K562 (cell line): ENCODE measurements around the gene ARFGEF2. TPM values are rescaled to one million over a fixed set of nuclear protein-coding genes. Genes with fewer than 3 reads are reported as not detected.

Source experiments
- ATAC-seq: fragments of 200-7000 bp; cut with Tn5 transposase; 3 replicates; pipeline ENCODE4 v1.9.1; 2020; ENCODE audit warnings: moderate library complexity
- BruUV-seq: library from RNA; stranded (reverse); fragments of 400-500 nt; replicated peaks from 2 replicates; lab custom pipeline; 2021; lab: Mats Ljungman, UMichigan
- CTCF ChIA-PET: fragments of 300-600 bp; formaldehyde crosslinking; extraction: SDS; loops from one replicate; lab custom pipeline; 2021; ENCODE audit warnings: low intra/inter-chr PET ratio; lab: Yijun Ruan, JAX
- POLR2A ChIA-PET: fragments of 300-600, 350-650 bp; sonication (Branson Sonifier 250); formaldehyde crosslinking; extraction: SDS; loops from one replicate; lab custom pipeline; 2021; ENCODE audit warnings: antibody characterized with exemption, inconsistent platforms; lab: Yijun Ruan, JAX
- DNase-seq, 4 experiments: peaks; one replicate each; pipeline versions ENCODE4 v3.0.0 to v3.0.0-alpha.2; 2011 to 2018; ENCODE audit warnings: low spot score in 3 of 4, mixed read lengths in 3 of 4; ENCODE audit errors: extremely low read depth in 1 of 4
- FAIRE-seq: peaks from 2 replicates; lab custom pipeline; 2011; peaks lifted over from hg19 to GRCh38; lab: Jason Lieb, UNC
- H2AFZ ChIP-seq: 2 replicates; pipeline ENCODE4 v1.6.0; 2011; ENCODE audit warnings: low read depth, low read length, control low read depth, inconsistent platforms
- H3K27ac ChIP-seq: fragments of 200-600 bp; 3 replicates; pipeline ENCODE4 v1.8.0; 2011; ENCODE audit warnings: low read depth, mild to moderate bottlenecking, control low read depth, inconsistent platforms, low read length, moderate library complexity, mixed read lengths; ENCODE audit errors: extremely low read depth
- H3K27me3 ChIP-seq, 2 experiments: fragments of 300-600 bp in 1 of 2; 2 replicates in 1 of 2; 3 replicates in 1 of 2; pipeline versions ENCODE4 v1.6.0 to v1.8.0; 2011; ENCODE audit warnings: inconsistent platforms in 2 of 2, low read length in 2 of 2, mild to moderate bottlenecking in 1 of 2, mixed read lengths in 1 of 2, moderate library complexity in 1 of 2; ENCODE audit not compliant: control insufficient read depth in 2 of 2, insufficient read depth in 2 of 2
- H3K36me3 ChIP-seq: fragments of 300-600 bp; 3 replicates; pipeline ENCODE4 v1.8.0; 2011; ENCODE audit warnings: mild to moderate bottlenecking, low read length, inconsistent platforms; ENCODE audit not compliant: control insufficient read depth, insufficient read depth
- H3K4me1 ChIP-seq, 2 experiments: fragments of 200-600 bp in 1 of 2; replicated peaks in 1 of 2; 2 replicates in 1 of 2; 3 replicates in 1 of 2; pipeline versions ENCODE4 v1.5.1 to v1.8.0; 2011; ENCODE audit warnings: inconsistent platforms in 2 of 2, low read length in 2 of 2, mild to moderate bottlenecking in 1 of 2, mixed read lengths in 1 of 2, moderate library complexity in 1 of 2; ENCODE audit not compliant: control insufficient read depth in 2 of 2, insufficient read depth in 2 of 2
- H3K4me2 ChIP-seq: 2 replicates; pipeline ENCODE4 v1.6.1; 2011; ENCODE audit warnings: low read length, control low read depth, inconsistent platforms, mixed read lengths; ENCODE audit not compliant: insufficient read depth
- H3K4me3 ChIP-seq: fragments of 200-600 bp; sonication (generic), shearing (Covaris generic); 2 replicates; pipeline ENCODE4 v1.5.1; 2016; ENCODE audit warnings: control low read depth, inconsistent platforms
- H3K79me2 ChIP-seq: fragments of 200-600 bp; 3 replicates; pipeline ENCODE4 v1.8.0; 2011; ENCODE audit warnings: low read length, inconsistent platforms; ENCODE audit not compliant: control insufficient read depth, insufficient read depth
- H3K9ac ChIP-seq, 2 experiments: 2 replicates each; pipeline versions ENCODE4 v1.6.0 to v1.6.1; 2011; ENCODE audit warnings: low read depth in 2 of 2, low read length in 2 of 2, control low read depth in 1 of 2, inconsistent platforms in 1 of 2, mild to moderate bottlenecking in 1 of 2, mixed read lengths in 1 of 2; ENCODE audit not compliant: insufficient read depth in 1 of 2
- H3K9me1 ChIP-seq: one replicate; pipeline ENCODE4 v1.6.0; 2011; ENCODE audit warnings: inconsistent platforms, mild to moderate bottlenecking, low read length, moderate library complexity; ENCODE audit not compliant: control insufficient read depth, insufficient read depth
- H3K9me3 ChIP-seq: replicated peaks from 2 replicates; pipeline ENCODE4 v1.5.1; 2011; ENCODE audit warnings: low read depth, low read length, inconsistent platforms; ENCODE audit not compliant: control insufficient read depth, insufficient read depth
- H4K20me1 ChIP-seq: replicated peaks from 2 replicates; pipeline ENCODE4 v1.6.1; 2011; ENCODE audit warnings: low read length, inconsistent platforms, mixed read lengths; ENCODE audit not compliant: control insufficient read depth, insufficient read depth
- ARNT ChIP-seq, 2 experiments: fragments of 450-650 bp; IDR thresholded peaks; 2 replicates each; pipeline ENCODE4 v1.6.1; 2016; ENCODE audit warnings: mild to moderate bottlenecking in 1 of 2
- BCL6 ChIP-seq: fragments of 250-450 bp; sonication (Bioruptor Pico); IDR thresholded peaks from 2 replicates; pipeline ENCODE4 v1.4.0; 2020
- EGR1 ChIP-seq: fragments of 450-650 bp; conservative IDR thresholded peaks from 2 replicates; pipeline ENCODE4 v1.6.1; 2017; ENCODE audit warnings: mild to moderate bottlenecking
- FIP1L1 ChIP-seq: fragments of 200-400 bp; formaldehyde crosslinking; IDR thresholded peaks from 2 replicates; pipeline ENCODE4 v1.6.1; 2018; ENCODE audit warnings: mild to moderate bottlenecking, low read depth, low read length; ENCODE audit not compliant: poor library complexity, severe bottlenecking
- FUS ChIP-seq: fragments of 200-400 bp; formaldehyde crosslinking; optimal IDR thresholded peaks from 2 replicates; pipeline ENCODE3; 2017; ENCODE audit warnings: low read depth, low read length
- KDM4B ChIP-seq, 2 experiments: fragments of 450-650 bp in 1 of 2; sonication (generic) in 1 of 2; IDR thresholded peaks; 2 replicates each; pipeline ENCODE4 v1.6.1; 2016 to 2017; ENCODE audit warnings: borderline replicate concordance in 2 of 2, antibody characterized with exemption in 1 of 2, low read depth in 1 of 2, mild to moderate bottlenecking in 1 of 2
- POLR2G ChIP-seq: fragments of 200-400 bp; formaldehyde crosslinking; IDR thresholded peaks from 2 replicates; pipeline ENCODE4 v1.6.1; 2017; ENCODE audit warnings: low read depth, mild to moderate bottlenecking, antibody characterized with exemption, low read length, moderate library complexity
- PPARD ChIP-seq: fragments of 250-450 bp; sonication (Bioruptor Pico); IDR thresholded peaks from 2 replicates; pipeline ENCODE4 v1.8.0; 2022; ENCODE audit warnings: inconsistent platforms, mild to moderate bottlenecking, moderate library complexity
- PRPF4 ChIP-seq: fragments of 200-400 bp; formaldehyde crosslinking; IDR thresholded peaks from one replicate; pipeline ENCODE4 v1.6.1; 2017; ENCODE audit warnings: low read length, low read depth, mild to moderate bottlenecking; ENCODE audit not compliant: insufficient read depth, poor library complexity, severe bottlenecking
- SFPQ ChIP-seq: fragments of 200-400 bp; formaldehyde crosslinking; IDR thresholded peaks from 2 replicates; pipeline ENCODE4 v1.6.1; 2017; ENCODE audit warnings: mild to moderate bottlenecking, low read depth, low read length, moderate library complexity
- TEAD1 ChIP-seq, 2 experiments: fragments of 450-650 bp in 1 of 2; sonication (generic) in 1 of 2; formaldehyde crosslinking; IDR thresholded peaks; 2 replicates each; pipeline versions ENCODE4 v1.4.0 to v1.8.0; 2020 to 2022; ENCODE audit warnings: mild to moderate bottlenecking in 2 of 2, missing genetic modification reagents in 1 of 2
- USF2 ChIP-seq: sonication (generic); formaldehyde crosslinking; IDR thresholded peaks from 2 replicates; pipeline ENCODE4 v1.5.0; 2020; ENCODE audit warnings: missing genetic modification reagents
- ZNF217 ChIP-seq: sonication (generic); formaldehyde crosslinking; IDR thresholded peaks from 2 replicates; pipeline ENCODE4 v1.8.0; 2022; ENCODE audit warnings: mild to moderate bottlenecking, missing genetic modification reagents
- ZNF436 ChIP-seq: fragments of 250-450, 450-650 bp; sonication (Bioruptor Pico); formaldehyde crosslinking; IDR thresholded peaks from 2 replicates; pipeline ENCODE4 v1.7.0; 2020; ENCODE audit warnings: mild to moderate bottlenecking
- ZNF551 ChIP-seq: fragments of 250-450 bp; sonication (Bioruptor Pico); IDR thresholded peaks from 2 replicates; pipeline ENCODE4 v1.5.0; 2021; ENCODE audit warnings: mild to moderate bottlenecking, moderate library complexity
- ZNF561 ChIP-seq: fragments of 450-650 bp; formaldehyde crosslinking; conservative IDR thresholded peaks from 2 replicates; pipeline ENCODE4 v1.4.0; 2020; ENCODE audit warnings: mild to moderate bottlenecking, moderate library complexity
- WGBS: fragments of 100-300 bp; shearing (Covaris generic); methylation state at CpG from one replicate; pipeline ENCODE4 v1.1.6; 2016; ENCODE audit warnings: low coverage, mixed read lengths; ENCODE audit not compliant: insufficient coverage; ENCODE audit errors: missing lambda C conversion rate; 5-methylcytosine and 5-hydroxymethylcytosine counted together
- in situ Hi-C: fragments of 300-500 bp; cut with MboI; formaldehyde crosslinking; loops from 4 replicates; pipeline ENCODE4 v1.15.0; 2018; ENCODE audit warnings: inconsistent platforms, mixed read lengths
- intact Hi-C: fragments of 100-400 bp; cut with micrococcal nuclease; formaldehyde crosslinking; loops from 2 replicates; pipeline ENCODE4 v1.14.2; 2022
- polyA plus RNA-seq, 8 experiments: library from polyadenylated mRNA; depleted of rRNA in 4 of 8; stranded (reverse) in 5 of 8; unstranded in 3 of 8; fragments of >200 nt; fragmentation: Nextera tagmentation in 2 of 8; fragmentation: Illumina TruSeq in 1 of 8; extraction: Ambion mirVana in 2 of 8; extraction: Trizol in 1 of 8; gene quantifications; 2 replicates each; pipeline versions ENCODE4 v1.2.1 to v1.2.3, GENCODE V29; 2011 to 2014; ENCODE audit warnings: inconsistent platforms in 1 of 8, missing spikeins in 1 of 8
- total RNA-seq, 7 experiments: library from RNA; depleted of rRNA in 6 of 7; stranded (reverse); fragments of >200 nt in 6 of 7; fragmentation: Illumina TruSeq in 2 of 7; extraction: Trizol in 2 of 7; gene quantifications; 2 replicates each; pipeline versions ENCODE4 v1.2.1 to v1.2.3, GENCODE V29; 2011 to 2021; ENCODE audit warnings: low replicate concordance in 1 of 7
- TF ChIP-seq, protein P1 (sequence below): sonication (generic); formaldehyde crosslinking; IDR thresholded peaks from 2 replicates; pipeline ENCODE4 v1.8.1; 2022; ENCODE audit warnings: missing genetic modification reagents

Gene ARFGEF2
- total and polyA plus RNA-seq, 9 of the 15 experiments (the other 6 are each of a cell fraction or from before 2014, with no cell fraction given), result 4.2 to 18.8 (median 13.7) TPM

DNA sequence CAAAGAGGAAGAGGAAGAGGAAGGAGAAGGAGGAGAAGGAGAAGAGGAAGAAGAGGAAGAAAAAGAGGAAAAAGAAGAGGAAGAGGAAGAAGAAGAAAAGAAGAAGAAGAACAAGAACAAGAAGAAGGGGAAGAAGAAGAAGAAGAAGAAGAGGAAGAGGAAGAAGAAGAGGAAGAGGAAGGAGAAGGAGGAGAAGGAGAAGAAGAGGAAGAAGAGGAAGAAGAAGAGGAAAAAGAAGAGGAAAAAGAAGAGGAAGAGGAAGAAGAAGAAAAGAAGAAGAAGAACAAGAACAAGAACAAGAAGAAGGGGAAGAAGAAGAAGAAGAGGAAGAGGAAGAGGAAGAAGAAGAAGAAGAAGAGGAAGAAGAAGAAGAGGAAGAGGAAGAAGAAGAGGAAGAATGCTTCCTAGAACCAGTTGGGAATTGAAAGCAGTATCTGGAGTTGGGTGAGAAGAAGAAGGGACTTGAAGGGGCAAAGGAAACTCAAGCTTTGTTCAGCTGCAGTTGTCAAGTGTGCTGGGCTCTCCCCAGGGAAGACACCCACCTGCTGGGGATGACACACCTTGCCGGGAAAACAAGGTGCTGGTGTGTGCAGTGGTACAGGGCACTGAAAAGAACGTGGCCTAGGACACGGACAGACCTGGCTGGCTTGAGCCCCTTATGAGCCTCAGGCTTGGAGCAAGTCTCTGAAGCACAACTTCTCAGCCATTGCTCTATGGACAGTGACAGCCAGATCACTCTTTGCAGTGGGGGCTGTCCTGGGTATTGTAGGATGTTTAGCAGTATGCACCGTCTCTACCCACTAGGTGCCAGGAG lies 30.1 kb upstream of the ARFGEF2 start (continued):
- TF ChIP-seq SFPQ (no peak), ZNF551 (no peak), KDM4B (IDR thresholded peaks at IDR 0.05; ENCODE audit: borderline replicate concordance in 2 of 2, low read depth in 1 of 2) (no peak), FIP1L1 (no peak), FUS (no peak), BCL6 (no peak), ARNT (IDR thresholded peaks at IDR 0.05) (no peak)

- no peak for FAIRE-seq
- no peaks in the 10 kb centered on the region for H3K9me3 ChIP-seq
- WGBS, result 0% methylated on average over 3 of the region's 3 CpGs
- peaks cover 10 to 26% of the 10 kb centered on the region in 2 experiments; a peak in 2 of 5 replicates for H3K27me3 ChIP-seq
- H4K20me1 ChIP-seq, result no peaks in the 10 kb centered on the region
- H3K4me3 ChIP-seq, result no peak overlapping the region
- no peak overlapping the region for H3K4me2 ChIP-seq
- CTCF ChIA-PET, result no interaction called here
- intact Hi-C loops, result no loop called here
- no peaks in the 10 kb centered on the region for H3K36me3 ChIP-seq
- in situ Hi-C loops, result no loop called here
- H3K9me1 ChIP-seq, result no peaks in the 10 kb centered on the region
- ATAC-seq, result no peak
- H2AFZ ChIP-seq, result no peak overlapping the region
- BruUV-seq, result no TSS peak
- POLR2A ChIA-PET, result no interaction called here
- no peak for DNase-seq
- peaks cover 0 to 2% of the 10 kb centered on the region in 2 experiments; a peak in 1 of 5 replicates for H3K4me1 ChIP-seq
- peaks cover 4% of the 10 kb centered on the region for H3K79me2 ChIP-seq
- H3K9ac ChIP-seq, result no peak overlapping the region
- no peak overlapping the region for H3K27ac ChIP-seq
- no peak for TF ChIP-seq TEAD1 (CRISPR knock-in tag; IDR thresholded peaks at IDR 0.05)
- TF ChIP-seq EGR1, result no peak
- no peak for TF ChIP-seq USF2
- TF ChIP-seq, protein P1, sequence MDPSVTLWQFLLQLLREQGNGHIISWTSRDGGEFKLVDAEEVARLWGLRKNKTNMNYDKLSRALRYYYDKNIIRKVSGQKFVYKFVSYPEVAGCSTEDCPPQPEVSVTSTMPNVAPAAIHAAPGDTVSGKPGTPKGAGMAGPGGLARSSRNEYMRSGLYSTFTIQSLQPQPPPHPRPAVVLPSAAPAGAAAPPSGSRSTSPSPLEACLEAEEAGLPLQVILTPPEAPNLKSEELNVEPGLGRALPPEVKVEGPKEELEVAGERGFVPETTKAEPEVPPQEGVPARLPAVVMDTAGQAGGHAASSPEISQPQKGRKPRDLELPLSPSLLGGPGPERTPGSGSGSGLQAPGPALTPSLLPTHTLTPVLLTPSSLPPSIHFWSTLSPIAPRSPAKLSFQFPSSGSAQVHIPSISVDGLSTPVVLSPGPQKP (CRISPR knock-in tag), result no peak
- no peak for TF ChIP-seq ZNF217 (CRISPR knock-in tag)
- TF ChIP-seq PPARD (CRISPR knock-in tag), result no peak
- no peak for TF ChIP-seq ZNF436 (CRISPR knock-in tag)
- no peak for TF ChIP-seq PRPF4
- no peak for TF ChIP-seq ZNF561 (CRISPR knock-in tag)
- no peak for TF ChIP-seq POLR2G
Observed at GRCh38 chr20:48892049-48892470, 29.5 kb upstream of the ARFGEF2 start.
